ENCODE measurements around the gene ZNF322.

DNA sequence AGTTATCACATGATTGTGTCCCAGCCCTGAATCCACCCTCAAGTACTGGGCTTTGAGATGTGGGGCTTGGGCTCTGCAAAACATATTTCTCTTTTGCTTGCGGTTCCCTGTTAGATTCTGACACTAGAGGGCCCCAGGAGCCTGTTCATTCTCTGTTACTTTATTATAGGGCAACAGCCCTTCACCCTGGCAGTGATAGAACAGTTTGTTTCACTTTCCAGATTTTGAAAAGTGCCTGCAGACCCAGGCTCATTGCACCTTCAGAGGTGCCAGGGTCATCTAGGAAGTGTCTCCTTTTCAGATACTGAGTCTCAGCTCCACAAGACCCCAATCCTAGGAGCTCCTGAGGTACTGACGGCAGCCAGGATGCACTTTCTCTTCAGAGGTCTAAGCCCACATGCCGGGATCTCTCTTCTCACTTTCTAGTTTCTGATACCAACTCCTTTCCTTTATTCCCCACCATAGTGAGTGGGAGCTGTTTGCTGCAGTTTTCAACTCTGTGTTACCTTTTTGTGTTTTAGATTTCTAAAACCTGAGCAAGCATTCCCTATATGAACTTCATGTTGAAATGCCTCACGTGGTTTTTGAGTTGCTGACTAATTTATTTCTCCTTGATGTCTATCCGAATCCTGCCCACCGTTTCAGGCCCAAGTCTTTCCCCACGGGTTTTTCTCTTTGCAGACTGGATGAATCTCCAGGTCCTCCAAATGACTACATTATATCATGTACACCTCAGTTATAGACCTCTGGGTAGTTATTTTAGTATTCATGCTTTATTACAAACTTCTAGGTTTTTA, 51.9 kb downstream of the ZNF322 start:
- TF ChIP-seq, protein P1, sequence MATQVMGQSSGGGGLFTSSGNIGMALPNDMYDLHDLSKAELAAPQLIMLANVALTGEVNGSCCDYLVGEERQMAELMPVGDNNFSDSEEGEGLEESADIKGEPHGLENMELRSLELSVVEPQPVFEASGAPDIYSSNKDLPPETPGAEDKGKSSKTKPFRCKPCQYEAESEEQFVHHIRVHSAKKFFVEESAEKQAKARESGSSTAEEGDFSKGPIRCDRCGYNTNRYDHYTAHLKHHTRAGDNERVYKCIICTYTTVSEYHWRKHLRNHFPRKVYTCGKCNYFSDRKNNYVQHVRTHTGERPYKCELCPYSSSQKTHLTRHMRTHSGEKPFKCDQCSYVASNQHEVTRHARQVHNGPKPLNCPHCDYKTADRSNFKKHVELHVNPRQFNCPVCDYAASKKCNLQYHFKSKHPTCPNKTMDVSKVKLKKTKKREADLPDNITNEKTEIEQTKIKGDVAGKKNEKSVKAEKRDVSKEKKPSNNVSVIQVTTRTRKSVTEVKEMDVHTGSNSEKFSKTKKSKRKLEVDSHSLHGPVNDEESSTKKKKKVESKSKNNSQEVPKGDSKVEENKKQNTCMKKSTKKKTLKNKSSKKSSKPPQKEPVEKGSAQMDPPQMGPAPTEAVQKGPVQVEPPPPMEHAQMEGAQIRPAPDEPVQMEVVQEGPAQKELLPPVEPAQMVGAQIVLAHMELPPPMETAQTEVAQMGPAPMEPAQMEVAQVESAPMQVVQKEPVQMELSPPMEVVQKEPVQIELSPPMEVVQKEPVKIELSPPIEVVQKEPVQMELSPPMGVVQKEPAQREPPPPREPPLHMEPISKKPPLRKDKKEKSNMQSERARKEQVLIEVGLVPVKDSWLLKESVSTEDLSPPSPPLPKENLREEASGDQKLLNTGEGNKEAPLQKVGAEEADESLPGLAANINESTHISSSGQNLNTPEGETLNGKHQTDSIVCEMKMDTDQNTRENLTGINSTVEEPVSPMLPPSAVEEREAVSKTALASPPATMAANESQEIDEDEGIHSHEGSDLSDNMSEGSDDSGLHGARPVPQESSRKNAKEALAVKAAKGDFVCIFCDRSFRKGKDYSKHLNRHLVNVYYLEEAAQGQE (IDR thresholded peaks at IDR 0.05; ENCODE audit: insufficient read depth in 1 of 2, low read depth in 2 of 2, low read length in 2 of 2), result no peak
- no peak for TF ChIP-seq POLR2AphosphoS5 (IDR thresholded peaks at IDR 0.05; ENCODE audit: low read depth, low read length)
